Esophagus (tissue), 2 donors: Measurements from ENCODE around the gene PTGES2. TPM values are rescaled to one million over a fixed set of nuclear protein-coding genes. Genes with fewer than 3 reads are reported as not detected.

Source experiments
- H3K27ac ChIP-seq, 2 donors: one replicate each; pipeline ENCODE4 v1.5.1; 2013; ENCODE audit warnings: low read depth in 2 of 2, mild to moderate bottlenecking in 2 of 2, inconsistent platforms in 1 of 2, low read length in 1 of 2, moderate library complexity in 1 of 2
- H3K27me3 ChIP-seq, 2 donors: one replicate each; pipeline ENCODE4 v1.6.1; 2013; ENCODE audit warnings: low read length in 2 of 2, control low read depth in 1 of 2, mild to moderate bottlenecking in 1 of 2; ENCODE audit not compliant: insufficient read depth in 2 of 2, control insufficient read depth in 1 of 2
- H3K36me3 ChIP-seq, 2 donors: one replicate each; pipeline ENCODE4 v1.6.1; 2013; ENCODE audit warnings: low read length in 1 of 2; ENCODE audit not compliant: control insufficient read depth in 2 of 2, insufficient read depth in 2 of 2
- H3K4me1 ChIP-seq, 2 donors: one replicate each; pipeline ENCODE4 v1.6.1; 2013; ENCODE audit warnings: low read length in 1 of 2; ENCODE audit not compliant: control insufficient read depth in 2 of 2, insufficient read depth in 2 of 2
- H3K4me3 ChIP-seq, 2 donors: one replicate each; pipeline ENCODE4 v1.5.1; 2013; ENCODE audit warnings: low read length in 2 of 2, mild to moderate bottlenecking in 2 of 2, low read depth in 1 of 2, moderate library complexity in 1 of 2
- H3K9me3 ChIP-seq, 2 donors: one replicate each; pipeline ENCODE4 v1.6.1; 2013; ENCODE audit warnings: mild to moderate bottlenecking in 2 of 2, low read depth in 1 of 2, low read length in 1 of 2, moderate library complexity in 1 of 2; ENCODE audit not compliant: control insufficient read depth in 2 of 2, insufficient read depth in 1 of 2
- WGBS, 2 donors: extraction: QIAGEN DNeasy Blood & Tissue Kit; methylation state at CpG; one replicate each; pipeline ENCODE4 v1.1.7; 2013; 5-methylcytosine and 5-hydroxymethylcytosine counted together
- polyA plus RNA-seq, 2 donors: library from polyadenylated mRNA; stranded (reverse); fragments of 200-250 nt; gene quantifications; one replicate each; pipeline ENCODE4 v1.2.3, GENCODE V29; 2013
- donor health status: healthy with polysubstance abuse.
- donor health status: Bipolar disorder and iron deficiency.

Gene PTGES2
- polyA plus RNA-seq, 2 donors, result 59.0 to 59.4 TPM

GRCh38 chr9:128149001-128149701 is 21.6 kb upstream of the PTGES2 start, which contains the start of gene LCN2:
Gene LCN2, plus strand, starts transcription at chr9:128149453. Its CDS starts 73 bp downstream, at chr9:128149526.
- Histone ChIP-seq H3K4me1 (peaks cover 3 to 43% of the 10 kb centered on the region in 2 donors), H3K4me3 (peak within 1 kb of the TSS; percentile 39 to 45), H3K9me3 (no peaks in the 10 kb centered on the region), H3K27ac (peak within 1 kb of the TSS; percentile 86 to 95), H3K36me3 (peaks cover 0 to 4% of the 10 kb centered on the region in 2 donors), H3K27me3 (no peaks in the 10 kb centered on the region)
- 35 to 47% methylated on average over 9 of the region's 9 CpGs for WGBS, 2 donors

DNA sequence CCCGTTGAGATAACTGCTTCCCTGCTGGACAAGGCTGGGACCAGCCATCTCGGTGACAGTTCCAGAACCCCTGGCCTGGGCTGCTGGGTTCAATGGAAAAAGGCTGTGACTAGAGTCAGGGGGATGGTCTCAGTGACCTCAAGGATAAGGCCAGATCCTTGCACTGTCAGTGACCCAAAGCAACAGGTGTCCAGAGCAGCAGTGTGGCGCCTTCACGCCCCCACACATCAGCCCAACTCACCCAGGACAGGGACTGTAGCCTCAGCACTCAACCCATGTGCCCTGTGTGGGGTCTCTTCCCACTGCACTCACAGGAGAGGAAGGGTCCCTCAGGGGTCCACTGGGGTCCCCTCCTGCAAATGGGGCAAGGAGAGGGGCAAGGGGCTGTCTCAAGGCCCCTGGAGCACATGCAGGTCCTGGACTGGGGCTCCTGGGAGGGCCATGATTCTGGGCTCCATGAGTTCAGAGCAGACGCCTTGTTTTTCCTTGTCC is 21.0 kb upstream of the PTGES2 start:
- no peaks in the 10 kb centered on the region for H3K9me3 ChIP-seq
- peaks cover 7 to 46% of the 10 kb centered on the region in 2 donors for H3K4me1 ChIP-seq
- H3K4me3 ChIP-seq, result no peak overlapping the region
- H3K27me3 ChIP-seq, result no peaks in the 10 kb centered on the region
- H3K27ac ChIP-seq, result peak overlapping the region; percentile 86 to 95
- WGBS, 2 donors, result 82 to 83% methylated on average over 5 of the region's 5 CpGs
- H3K36me3 ChIP-seq, result peaks cover 0 to 4% of the 10 kb centered on the region in 2 donors

- H3K27me3 ChIP-seq, result no peaks in the 10 kb centered on the region
- peaks cover 7 to 48% of the 10 kb centered on the region in 2 donors for H3K4me1 ChIP-seq
- peaks cover 0 to 4% of the 10 kb centered on the region in 2 donors for H3K36me3 ChIP-seq
- no peak overlapping the region for H3K4me3 ChIP-seq
- 92 to 93% methylated on average over 8 of the region's 8 CpGs for WGBS, 2 donors
- no peaks in the 10 kb centered on the region for H3K9me3 ChIP-seq
- peak overlapping the region; percentile 91 for H3K27ac ChIP-seq
Observed at GRCh38 chr9:128146591-128147120, 19.1 kb upstream of the PTGES2 start.

DNA sequence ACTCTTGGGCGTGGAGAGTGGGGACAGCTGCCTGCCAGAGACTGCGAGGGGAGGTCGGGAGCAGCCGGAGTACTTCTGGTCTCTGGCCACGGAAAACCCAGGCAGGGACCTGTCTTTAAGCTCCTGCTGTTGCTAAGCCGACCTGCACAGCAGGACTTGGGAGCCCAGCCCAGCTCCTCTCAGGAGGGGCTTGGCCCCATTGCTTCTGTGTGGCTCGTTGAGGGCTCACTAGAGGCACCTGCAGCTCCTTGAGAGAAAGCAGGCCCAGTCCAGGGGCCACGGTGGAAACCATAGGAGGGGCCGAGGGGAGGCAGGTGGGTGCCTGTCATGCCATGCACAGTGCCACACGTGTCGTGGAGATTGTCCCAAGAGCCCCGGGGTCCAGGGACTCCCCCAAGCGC is 18.4 kb upstream of the PTGES2 start:
- Histone ChIP-seq H3K4me1 (peaks cover 7 to 48% of the 10 kb centered on the region in 2 donors), H3K27ac (peak overlapping the region; percentile 91), H3K4me3 (no peak overlapping the region), H3K9me3 (no peaks in the 10 kb centered on the region), H3K36me3 (peaks cover 0 to 4% of the 10 kb centered on the region in 2 donors), H3K27me3 (no peaks in the 10 kb centered on the region)
- 60 to 71% methylated on average over 13 of the region's 13 CpGs for WGBS, 2 donors

DNA sequence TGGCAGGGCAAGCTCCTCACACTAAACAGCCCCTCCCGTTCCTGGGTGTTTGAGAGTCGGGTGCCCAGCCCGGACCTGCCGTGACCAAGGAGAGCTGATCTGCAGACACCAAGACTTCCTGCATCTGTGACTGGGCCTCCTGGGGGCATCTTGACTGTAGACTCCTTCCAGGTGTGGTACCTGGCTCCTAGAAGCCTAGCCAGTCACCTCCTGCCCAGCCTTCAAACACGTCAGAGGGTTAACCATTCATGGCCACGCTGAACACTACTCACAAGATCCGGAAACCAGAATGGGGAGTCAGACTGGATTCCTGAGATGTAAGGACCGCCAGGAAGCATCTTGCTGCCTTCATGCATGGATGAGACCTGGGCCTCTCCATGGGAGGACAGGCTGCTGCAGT is 18.0 kb upstream of the PTGES2 start:
- no peak overlapping the region for H3K4me3 ChIP-seq
- H3K9me3 ChIP-seq, result no peaks in the 10 kb centered on the region
- peaks cover 7 to 45% of the 10 kb centered on the region in 2 donors for H3K4me1 ChIP-seq
- H3K36me3 ChIP-seq, result peaks cover 0 to 4% of the 10 kb centered on the region in 2 donors
- WGBS, 2 donors, result 40 to 57% methylated on average over 8 of the region's 8 CpGs
- peak overlapping the region; percentile 91 for H3K27ac ChIP-seq
- no peaks in the 10 kb centered on the region for H3K27me3 ChIP-seq

DNA sequence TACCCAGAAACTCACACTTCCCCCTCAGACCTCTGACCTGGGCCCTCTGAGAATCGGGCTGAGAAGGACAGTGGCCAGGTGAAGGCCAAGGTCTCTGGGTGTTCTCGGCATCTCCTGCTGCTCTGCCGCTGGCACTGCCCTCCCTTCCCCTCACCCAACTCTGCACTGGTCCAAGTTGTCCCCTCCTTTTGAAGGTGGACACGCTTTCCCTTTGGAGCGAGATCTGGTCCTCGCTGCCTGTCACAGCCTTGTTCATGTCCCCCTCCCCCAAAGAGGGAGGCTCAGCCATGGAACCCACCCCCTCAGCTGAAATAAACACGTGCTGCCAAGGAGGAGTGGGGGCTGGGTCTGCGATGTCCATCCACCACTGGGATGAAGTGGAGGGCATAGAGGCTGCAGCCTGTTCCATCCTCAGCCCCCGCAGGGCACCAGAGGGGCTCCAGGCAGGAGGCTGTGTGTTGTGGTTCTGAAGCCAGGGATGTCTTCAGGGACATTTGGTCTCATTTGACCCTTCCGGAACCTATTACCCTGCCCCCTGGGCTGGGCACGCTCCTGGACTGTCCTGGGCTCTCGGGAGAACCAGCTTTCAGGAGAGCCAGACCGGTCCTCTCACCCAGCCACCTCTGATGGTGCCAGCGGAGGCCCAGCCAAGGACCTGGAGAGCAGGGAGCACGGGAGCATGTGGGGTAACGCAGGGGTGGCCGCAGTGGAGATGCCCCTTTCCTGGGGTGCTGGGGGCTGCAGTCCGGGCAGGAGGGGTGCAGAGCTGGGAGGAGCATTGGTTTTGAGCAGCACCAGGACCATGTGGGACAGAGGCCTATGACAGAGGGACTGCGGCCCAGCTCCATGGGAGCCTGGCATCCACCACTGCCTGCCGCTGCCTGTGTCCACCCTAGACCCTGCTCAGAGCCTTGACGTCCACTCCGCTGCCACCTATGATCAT is 17.0 kb upstream of the PTGES2 start:
- H3K27me3 ChIP-seq, result no peaks in the 10 kb centered on the region
- peaks cover 7 to 36% of the 10 kb centered on the region in 2 donors for H3K4me1 ChIP-seq
- WGBS, 2 donors, result 92% methylated on average over 22 of the region's 22 CpGs
- H3K27ac ChIP-seq, result peak overlapping the region; percentile 91
- no peaks in the 10 kb centered on the region for H3K9me3 ChIP-seq
- H3K4me3 ChIP-seq, result no peak overlapping the region
- H3K36me3 ChIP-seq, result peaks cover 0 to 2% of the 10 kb centered on the region in 2 donors

DNA sequence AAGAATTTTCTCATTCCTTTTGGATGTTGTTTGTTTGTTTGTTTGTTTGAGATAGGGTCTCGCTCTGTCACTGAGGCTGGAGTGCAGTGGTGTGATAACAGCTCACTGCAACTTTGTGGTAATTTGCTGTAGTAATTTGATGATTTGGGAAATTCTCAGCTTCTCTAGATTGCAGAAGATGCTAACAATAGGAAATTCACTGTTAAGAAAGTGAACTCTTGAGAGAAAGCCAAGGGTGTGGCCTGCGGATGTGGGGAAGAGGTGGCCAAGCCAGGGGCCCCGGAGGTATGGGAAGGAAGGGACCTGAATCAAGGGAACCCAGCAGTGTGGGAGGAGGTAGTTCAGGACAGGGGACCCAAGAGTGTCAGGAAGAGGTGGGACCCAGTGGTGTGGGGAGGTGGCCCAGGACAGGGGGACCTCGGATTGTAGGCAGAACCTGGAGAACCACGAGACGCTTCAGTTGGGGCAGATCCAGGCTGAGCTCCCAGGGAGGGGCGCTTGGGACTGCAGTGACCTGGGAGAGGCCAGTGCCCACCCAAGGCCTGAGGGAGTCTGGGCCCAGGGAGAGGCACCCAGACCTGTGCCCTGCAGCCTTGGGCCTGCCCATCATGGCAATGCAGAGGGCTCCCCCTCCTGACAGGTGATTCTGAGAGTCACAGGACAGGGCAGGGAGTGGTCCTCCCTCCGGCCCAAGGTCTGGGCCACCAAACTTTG is 16.2 kb upstream of the PTGES2 start:
- no peaks in the 10 kb centered on the region for H3K27me3 ChIP-seq
- 56 to 64% methylated on average over 8 of the region's 8 CpGs for WGBS, 2 donors
- no peak overlapping the region for H3K4me3 ChIP-seq
- no peaks in the 10 kb centered on the region for H3K9me3 ChIP-seq
- H3K27ac ChIP-seq, result peak overlapping the region in 1 of 2 donors; percentile 91
- peaks cover 0 to 2% of the 10 kb centered on the region in 2 donors for H3K36me3 ChIP-seq
- H3K4me1 ChIP-seq, result peaks cover 7 to 28% of the 10 kb centered on the region in 2 donors

- Histone ChIP-seq H3K4me3 (no peak overlapping the region), H3K9me3 (no peaks in the 10 kb centered on the region), H3K27me3 (no peaks in the 10 kb centered on the region), H3K4me1 (peaks cover 7 to 22% of the 10 kb centered on the region in 2 donors), H3K27ac (no peak overlapping the region), H3K36me3 (no peaks in the 10 kb centered on the region)
- 73 to 78% methylated on average over 2 of the region's 2 CpGs for WGBS, 2 donors
Observed at GRCh38 chr9:128142596-128142995, 15.1 kb upstream of the PTGES2 start.

- Histone ChIP-seq H3K4me1 (peaks cover 7 to 22% of the 10 kb centered on the region in 2 donors), H3K27me3 (no peaks in the 10 kb centered on the region), H3K36me3 (no peaks in the 10 kb centered on the region), H3K9me3 (no peaks in the 10 kb centered on the region), H3K4me3 (no peak overlapping the region), H3K27ac (peak overlapping the region in 1 of 2 donors; percentile 58)
- WGBS, 2 donors, result 62 to 65% methylated on average over 4 of the region's 4 CpGs
Observed at GRCh38 chr9:128142061-128142460, 14.5 kb upstream of the PTGES2 start.
